ENCODE results near the gene NUP35. TPM values are rescaled to one million over a fixed set of nuclear protein-coding genes. Genes with fewer than 3 reads are reported as not detected.
"Not testable (repeated sequence)": the region's sequence is repeated elsewhere in the genome, so short reads cannot be mapped to it uniquely, and the experiment has no call there.

The NUP35 gene
- total RNA-seq, 2 donors from 2014 or later = 5.0 to 6.6 TPM

- H3K9me3 ChIP-seq = no peaks in the 10 kb centered on the region
- no peak overlapping the region for H3K4me3 ChIP-seq
- TF ChIP-seq CTCF (IDR thresholded peaks at IDR 0.05) = no peak
- no peak for DNase-seq (ENCODE audit: low spot score)
- H3K27me3 ChIP-seq = no peaks in the 10 kb centered on the region
- H3K27ac ChIP-seq = no peak overlapping the region
- H3K4me1 ChIP-seq = no peaks in the 10 kb centered on the region
- peaks cover 15% of the 10 kb centered on the region for H3K36me3 ChIP-seq
Observed at GRCh38 chr2:183164650-183165015, 40.4 kb downstream of the NUP35 start.

GRCh38 chr2:183166210-183166609 is 42.0 kb downstream of the NUP35 start:
- H3K36me3 ChIP-seq = peaks cover 8% of the 10 kb centered on the region
- H3K4me1 ChIP-seq = no peaks in the 10 kb centered on the region
- H3K4me3 ChIP-seq = no peak overlapping the region
- no peaks in the 10 kb centered on the region for H3K27me3 ChIP-seq
- no peak for TF ChIP-seq CTCF (IDR thresholded peaks at IDR 0.05)
- no peak for DNase-seq (ENCODE audit: low spot score)
- no peak overlapping the region for H3K27ac ChIP-seq
- H3K9me3 ChIP-seq = no peaks in the 10 kb centered on the region

- not testable (repeated sequence) for H3K27me3 ChIP-seq; H3K9me3 ChIP-seq; H3K4me3 ChIP-seq; H3K27ac ChIP-seq; H3K36me3 ChIP-seq; H3K4me1 ChIP-seq; DNase-seq (ENCODE audit: low spot score)
Observed at GRCh38 chr2:183166976-183167375, 42.7 kb downstream of the NUP35 start.

GRCh38 chr2:183172220-183172887 is 48.1 kb downstream of the NUP35 start:
- no peak overlapping the region for H3K27ac ChIP-seq
- no peaks in the 10 kb centered on the region for H3K4me1 ChIP-seq
- no peak for TF ChIP-seq CTCF (IDR thresholded peaks at IDR 0.05)
- H3K9me3 ChIP-seq = peaks cover 0 to 8% of the 10 kb centered on the region in 2 donors
- H3K36me3 ChIP-seq = no peaks in the 10 kb centered on the region
- H3K27me3 ChIP-seq = no peaks in the 10 kb centered on the region
- H3K4me3 ChIP-seq = no peak overlapping the region
- no peak for DNase-seq (ENCODE audit: low spot score)

GRCh38 chr2:183179156-183179555 is 54.9 kb downstream of the NUP35 start:
- Histone ChIP-seq H3K9me3 (peaks cover 0 to 15% of the 10 kb centered on the region in 2 donors), H3K4me1 (no peaks in the 10 kb centered on the region), H3K4me3 (no peak overlapping the region), H3K27ac (no peak overlapping the region), H3K36me3 (peaks cover 12% of the 10 kb centered on the region), H3K27me3 (no peaks in the 10 kb centered on the region)
- DNase-seq (ENCODE audit: low spot score) = no peak
- no peak for TF ChIP-seq CTCF (IDR thresholded peaks at IDR 0.05)

GRCh38 chr2:183185534-183185933 is 61.3 kb downstream of the NUP35 start:
- H3K9me3 ChIP-seq = peaks cover 0 to 10% of the 10 kb centered on the region in 2 donors
- no peaks in the 10 kb centered on the region for H3K4me1 ChIP-seq
- no peak for DNase-seq (ENCODE audit: low spot score)
- no peak for TF ChIP-seq CTCF (IDR thresholded peaks at IDR 0.05)
- H3K27me3 ChIP-seq = no peaks in the 10 kb centered on the region
- H3K27ac ChIP-seq = no peak overlapping the region
- H3K4me3 ChIP-seq = no peak overlapping the region
- H3K36me3 ChIP-seq = peaks cover 24% of the 10 kb centered on the region

All from right atrium auricular region (tissue), 2 donors.